ENCODE measurements around the gene CLDN9.

Gene CLDN9

DNA sequence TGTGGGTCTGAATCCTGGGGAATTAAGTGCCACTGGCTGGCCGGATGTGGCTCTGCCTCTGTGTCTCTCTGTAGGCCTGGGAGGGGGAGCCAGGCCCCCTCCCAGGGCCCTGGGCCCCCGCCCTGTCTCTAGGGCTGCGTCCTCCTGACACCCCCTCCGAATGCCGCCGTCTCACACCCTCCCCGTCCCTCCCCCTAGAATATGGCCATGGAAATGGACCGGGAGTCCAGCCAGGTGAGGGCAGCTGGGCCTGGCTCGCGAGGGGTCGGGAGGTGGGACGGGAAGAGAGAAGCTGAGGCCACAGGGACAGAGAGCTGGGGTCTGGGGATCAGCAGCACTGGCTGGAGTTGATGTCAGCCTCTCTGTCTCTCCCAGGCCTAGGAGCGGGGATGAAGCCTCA lies 16.4 kb upstream of the CLDN9 start:
- DNase-seq (ENCODE audit: low spot score) = no peak

DNA sequence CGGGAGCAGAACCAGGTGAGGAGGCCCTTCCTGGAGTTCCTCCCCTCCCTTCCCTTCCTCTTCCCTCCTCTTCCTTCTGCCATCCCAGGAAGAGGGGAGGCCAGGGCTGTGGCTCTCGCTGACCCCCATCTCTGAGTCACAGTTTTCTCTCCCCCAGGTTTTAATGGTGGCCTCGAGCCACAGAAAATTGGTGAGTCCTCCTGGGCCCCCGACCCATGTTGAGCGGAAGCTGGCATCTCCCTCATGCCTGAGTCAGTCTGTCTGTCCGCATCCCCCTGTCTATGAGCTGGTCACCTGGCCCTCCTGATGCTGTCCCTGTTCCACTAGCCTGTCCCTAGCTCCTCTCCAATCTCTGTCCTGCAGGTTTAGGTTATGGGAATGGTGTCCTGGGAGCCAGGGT lies 12.8 kb upstream of the CLDN9 start:
- no peak for DNase-seq (ENCODE audit: low spot score)

GRCh38 chr16:3000540-3000939 lies 12.2 kb upstream of the CLDN9 start:
- DNase-seq (ENCODE audit: low spot score) = no peak

DNA sequence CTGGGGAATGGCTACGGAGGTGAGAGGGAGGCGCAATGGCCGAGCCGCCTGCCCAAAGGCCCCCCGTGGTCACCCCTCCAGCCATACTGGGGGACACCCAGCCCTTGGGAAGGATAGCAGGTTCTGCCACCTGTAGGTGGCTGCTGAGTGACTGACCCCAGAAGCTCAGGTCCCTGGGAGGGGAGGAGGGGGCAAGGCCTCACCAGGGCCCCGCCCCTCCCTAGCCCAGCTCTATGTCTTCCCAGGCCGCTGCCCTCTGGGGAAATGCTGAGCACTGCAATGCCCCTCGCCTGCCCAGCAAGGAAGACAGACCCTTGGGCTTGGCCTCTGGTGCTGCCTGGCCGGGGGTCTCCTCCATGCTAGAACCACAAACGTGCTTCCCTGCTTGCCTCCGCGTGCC lies 11.4 kb upstream of the CLDN9 start:
- no peak for DNase-seq (ENCODE audit: low spot score)

- DNase-seq (ENCODE audit: low spot score) = peak; percentile 99
Measured at GRCh38 chr16:3003582-3004270, 9.0 kb upstream of the CLDN9 start.

DNA sequence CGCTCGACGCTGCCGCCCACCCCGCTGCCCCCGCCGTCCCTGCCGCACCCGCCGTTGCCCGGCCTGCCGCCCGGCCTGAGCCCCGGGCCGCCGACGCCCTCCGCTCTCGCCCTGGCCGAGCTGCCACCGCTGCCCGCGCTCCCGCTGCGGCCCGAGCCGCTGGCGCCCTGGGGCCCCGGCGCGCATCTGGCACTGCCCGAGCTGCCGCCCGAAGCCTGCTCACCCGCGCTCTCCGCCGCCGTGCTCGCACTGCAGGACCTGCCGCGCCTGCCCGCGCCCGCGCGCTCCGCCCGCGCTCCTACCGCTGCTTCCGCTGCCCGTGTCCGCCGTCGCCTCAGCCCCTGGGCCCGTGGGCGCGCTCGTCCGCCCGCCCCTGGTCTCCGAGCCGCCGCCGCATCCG lies 8.4 kb upstream of the CLDN9 start:
- DNase-seq (ENCODE audit: low spot score) = no peak

DNA sequence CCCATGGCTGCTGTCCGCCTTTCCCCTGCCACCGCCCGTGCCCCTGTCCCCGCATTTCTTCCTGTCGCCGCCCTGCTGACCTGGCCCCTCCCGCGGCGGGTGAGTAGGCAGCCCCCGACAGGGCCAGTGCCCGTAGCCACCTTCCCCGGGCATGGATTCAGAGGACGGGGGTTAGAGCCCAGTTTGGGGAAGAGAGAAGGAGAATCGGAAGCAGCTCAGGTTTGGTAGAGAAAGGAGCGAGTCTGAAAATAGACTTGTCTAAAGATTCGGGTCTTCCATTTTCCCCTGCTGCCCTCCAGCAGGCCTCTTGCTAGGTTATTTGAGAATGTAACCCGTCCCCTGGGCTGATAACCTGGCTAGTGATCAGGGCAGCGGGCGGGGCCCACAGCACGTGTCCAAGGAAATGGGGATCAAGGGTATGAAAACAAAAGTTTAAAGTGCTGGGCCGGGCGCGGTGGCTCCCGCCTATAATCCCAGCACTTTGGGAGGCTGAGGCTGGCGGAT lies 7.9 kb upstream of the CLDN9 start:
- DNase-seq (ENCODE audit: low spot score) = no peak

DNA sequence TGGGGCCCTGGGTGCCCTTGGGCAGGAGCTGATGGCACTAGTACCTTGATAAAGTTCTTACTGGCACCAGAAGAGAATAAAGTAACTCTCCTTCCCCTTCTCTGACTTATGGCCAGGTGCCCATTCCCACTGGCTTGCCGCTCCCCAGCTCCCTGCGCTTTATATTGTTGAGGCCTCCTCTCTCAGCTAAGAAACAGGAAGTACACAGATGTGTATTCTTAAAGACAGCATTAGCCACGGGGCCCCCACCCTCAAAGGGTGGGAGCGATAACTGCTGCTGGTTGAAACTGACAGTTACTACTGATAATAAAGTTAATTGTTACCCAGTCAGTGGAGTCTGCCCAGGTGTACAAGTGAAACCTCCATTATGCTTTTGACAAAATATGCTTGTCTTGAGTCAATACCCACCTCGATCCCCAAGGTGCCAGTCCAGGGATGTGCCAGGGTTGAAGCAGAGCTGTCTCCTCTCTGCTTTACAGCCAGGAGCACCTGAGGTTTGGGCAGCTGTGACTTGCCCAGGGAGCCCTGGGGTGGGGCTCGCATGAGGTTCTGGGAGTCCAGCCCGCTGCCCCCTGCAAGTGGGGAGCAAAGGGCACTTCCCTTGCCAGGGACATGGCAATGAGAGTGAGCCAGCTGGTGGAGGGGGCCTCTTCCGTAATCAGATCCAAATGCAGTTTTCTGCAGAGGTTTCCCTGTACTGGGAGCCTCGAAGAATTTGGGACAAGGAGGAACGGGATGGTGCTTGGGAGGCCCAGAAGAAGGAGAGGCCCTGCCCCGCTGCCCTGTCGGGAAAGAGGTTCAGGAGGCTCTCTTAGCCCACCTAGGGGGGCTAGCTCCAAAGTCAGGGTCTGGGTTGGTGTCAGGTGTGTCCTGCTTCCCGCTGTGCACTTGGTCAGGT lies 5.4 kb upstream of the CLDN9 start:
- DNase-seq (ENCODE audit: low spot score) = no peak

GRCh38 chr16:3007957-3008689 lies 4.6 kb upstream of the CLDN9 start:
- DNase-seq (ENCODE audit: low spot score) = no peak

GRCh38 chr16:3008690-3009037 lies 4.1 kb upstream of the CLDN9 start:
- no peak for DNase-seq (ENCODE audit: low spot score)

DNA sequence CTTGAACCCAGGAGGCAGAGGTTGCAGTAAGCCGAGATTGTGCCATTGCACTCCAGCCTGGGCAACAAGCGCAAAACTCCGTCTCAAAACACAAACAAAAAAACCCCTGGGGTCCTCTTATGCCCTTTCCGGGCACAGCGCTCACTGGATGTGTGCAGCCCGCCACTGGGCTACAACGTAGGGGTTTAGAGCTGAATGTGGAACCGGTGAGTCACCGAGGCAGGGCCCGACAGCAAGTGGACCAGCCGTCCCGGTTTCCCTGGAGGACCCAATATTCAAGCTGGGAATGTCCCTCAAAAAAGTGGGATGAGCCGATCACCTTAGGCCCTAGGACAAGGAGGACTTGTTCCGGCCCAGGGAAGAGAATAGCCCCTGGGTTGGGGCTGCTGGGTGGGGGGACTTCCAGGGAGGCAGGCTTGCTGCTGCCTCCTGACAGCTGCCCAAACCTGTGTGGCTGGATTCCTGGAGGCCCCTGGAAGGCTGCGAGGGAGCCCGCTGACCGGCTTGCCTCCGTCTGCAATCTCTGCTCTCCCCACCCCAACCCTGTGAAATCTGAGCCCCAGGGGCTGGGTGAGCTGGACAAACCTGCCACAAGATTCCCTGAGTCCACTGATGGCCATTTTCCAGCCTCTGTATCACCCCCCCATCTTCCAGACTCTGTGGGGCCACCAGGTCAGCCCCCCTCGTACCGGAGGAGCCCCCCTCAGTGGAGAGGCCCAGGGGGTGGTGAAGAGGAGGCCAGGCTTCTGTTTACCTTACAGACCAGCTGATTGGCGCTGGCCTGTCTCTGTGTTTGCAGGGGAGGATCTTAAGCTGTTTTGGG lies 2.9 kb upstream of the CLDN9 start:
- DNase-seq (ENCODE audit: low spot score) = no peak

- no peak for DNase-seq (ENCODE audit: low spot score)
Measured at GRCh38 chr16:3010510-3010909, 2.2 kb upstream of the CLDN9 start.

DNA sequence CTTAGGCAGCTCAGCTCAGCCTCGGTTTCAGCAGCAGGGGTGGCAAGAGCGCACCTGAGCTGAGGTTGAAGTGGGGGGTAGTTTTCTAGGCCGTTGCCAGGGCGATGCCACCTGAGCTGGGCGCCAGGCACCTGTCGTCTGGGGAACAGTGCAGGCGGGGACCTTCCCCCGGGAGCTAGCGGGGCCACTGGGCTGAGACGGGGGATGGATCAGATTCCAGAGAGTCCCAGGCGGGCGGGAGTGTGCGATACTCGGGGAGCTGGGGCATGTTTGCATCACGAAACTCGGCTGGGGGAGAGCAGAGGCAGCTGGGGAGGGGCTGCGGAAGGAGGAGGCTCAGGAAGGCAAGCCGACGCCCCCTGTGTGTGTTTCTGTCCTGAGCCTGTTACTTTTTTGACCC lies 477 bp upstream of the CLDN9 start:
- no peak for DNase-seq (ENCODE audit: low spot score)

DNA sequence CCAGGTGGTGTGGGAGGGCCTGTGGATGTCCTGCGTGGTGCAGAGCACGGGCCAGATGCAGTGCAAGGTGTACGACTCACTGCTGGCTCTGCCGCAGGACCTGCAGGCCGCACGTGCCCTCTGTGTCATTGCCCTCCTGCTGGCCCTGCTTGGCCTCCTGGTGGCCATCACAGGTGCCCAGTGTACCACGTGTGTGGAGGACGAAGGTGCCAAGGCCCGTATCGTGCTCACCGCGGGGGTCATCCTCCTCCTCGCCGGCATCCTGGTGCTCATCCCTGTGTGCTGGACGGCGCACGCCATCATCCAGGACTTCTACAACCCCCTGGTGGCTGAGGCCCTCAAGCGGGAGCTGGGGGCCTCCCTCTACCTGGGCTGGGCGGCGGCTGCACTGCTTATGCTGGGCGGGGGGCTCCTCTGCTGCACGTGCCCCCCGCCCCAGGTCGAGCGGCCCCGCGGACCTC lies 798 bp downstream of the CLDN9 start:
- DNase-seq (ENCODE audit: low spot score) = no peak

DNA sequence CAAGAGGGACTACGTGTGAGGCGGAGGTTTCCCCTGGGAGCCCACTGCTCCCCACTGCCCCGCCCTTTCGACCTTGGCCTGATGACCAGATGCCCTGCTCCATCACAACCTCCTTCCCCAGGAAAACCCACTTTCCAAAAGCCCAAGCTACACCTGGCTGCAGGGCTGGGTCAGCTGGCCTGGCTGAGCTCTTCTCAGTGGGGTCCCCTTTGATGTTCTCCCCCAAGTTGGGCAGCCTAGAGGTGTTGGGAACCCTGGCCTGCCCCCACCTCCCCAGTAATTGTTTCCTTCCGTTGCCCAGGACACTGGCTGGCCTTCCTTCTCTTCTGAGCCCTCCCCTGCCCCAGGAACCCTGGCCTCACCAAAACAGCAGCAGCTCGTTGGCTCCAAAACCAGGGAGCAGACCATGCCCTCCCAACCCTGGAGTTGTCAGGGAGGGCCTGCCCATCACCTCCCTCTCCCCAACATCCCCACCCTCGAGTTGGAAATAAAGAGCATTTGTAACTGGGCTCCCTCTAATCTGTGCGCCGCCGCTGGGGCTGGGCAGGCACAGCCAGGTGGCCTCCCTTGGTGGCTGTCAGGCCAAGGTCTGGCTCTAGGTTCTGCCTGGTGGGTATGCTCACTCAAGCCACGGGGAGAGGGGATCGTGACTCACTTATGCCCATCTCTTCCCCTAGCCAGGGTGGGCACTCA lies 1.4 kb downstream of the CLDN9 start:
- no peak for DNase-seq (ENCODE audit: low spot score)

GRCh38 chr16:3014971-3015370 lies 2.2 kb downstream of the CLDN9 start:
- DNase-seq (ENCODE audit: low spot score) = no peak

GRCh38 chr16:3015865-3016521 lies 3.3 kb downstream of the CLDN9 start:
- no peak for DNase-seq (ENCODE audit: low spot score)

GRCh38 chr16:3017344-3017743 lies 4.6 kb downstream of the CLDN9 start:
- DNase-seq (ENCODE audit: low spot score) = no peak

DNA sequence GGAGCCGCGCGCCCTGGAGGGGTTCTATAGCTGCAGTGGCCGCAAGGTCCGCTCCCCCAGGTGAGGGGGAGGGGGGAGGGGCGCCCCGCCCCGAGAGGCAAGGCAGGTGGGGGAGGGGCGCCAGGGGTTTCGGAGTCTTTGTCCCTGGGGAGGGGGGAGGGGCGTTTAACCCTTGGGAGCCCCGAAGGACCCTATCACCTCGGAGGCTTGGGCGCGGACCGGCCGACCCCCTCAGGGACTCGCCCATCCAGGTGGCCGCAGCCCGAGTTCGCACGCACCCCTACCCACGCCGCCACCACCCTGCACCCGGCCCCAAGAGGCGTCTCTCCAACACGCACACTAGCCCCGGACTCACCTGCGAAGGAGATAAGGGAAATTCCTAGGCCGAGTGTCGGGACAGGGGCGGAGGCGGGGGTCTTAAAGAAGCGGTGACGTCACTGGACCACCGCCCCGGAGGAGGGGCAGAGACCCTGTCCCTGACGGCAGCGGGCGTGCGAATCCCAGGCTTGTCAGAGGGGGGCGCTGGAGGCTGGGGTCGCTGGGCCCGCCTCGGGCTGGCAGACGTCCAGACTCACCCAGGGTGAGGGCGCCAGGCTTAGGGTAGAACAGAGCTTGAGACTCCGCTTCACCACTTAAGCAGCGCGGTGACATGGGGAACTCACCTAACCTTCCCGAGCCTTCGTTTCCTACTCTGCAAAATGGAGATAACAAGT lies 5.2 kb downstream of the CLDN9 start, which contains the start of gene CLDN6:
CLDN6 (minus strand) TSS at position 390 of the 713 bp plus-strand sequence. CDS start 2,162 bp downstream, outside the sequence.
- no peak for DNase-seq (ENCODE audit: low spot score)
